ENCODE measurements around the gene PCDHGA3. TPM values are rescaled to one million over a fixed set of nuclear protein-coding genes. Genes with fewer than 3 reads are reported as not detected.
"Not testable (repeated sequence)": the region's sequence is repeated elsewhere in the genome, so short reads cannot be mapped to it uniquely, and the experiment has no call there.

PCDHGA3 gene
- total RNA-seq, 1 donor from 2014 or later: 0.33 TPM

- no peak for TF ChIP-seq CTCF (conservative IDR thresholded peaks at IDR 0.05)
- H3K9me3 Mint-ChIP-seq: peaks cover 11% of the 10 kb centered on the region
- no peak overlapping the region for H3K27ac Mint-ChIP-seq (ENCODE audit: unreplicated experiment)
- no peak overlapping the region for H3K4me3 Mint-ChIP-seq
- no peak for DNase-seq (ENCODE audit: low read depth, low spot score)
- H3K4me1 Mint-ChIP-seq: no peaks in the 10 kb centered on the region
- H3K36me3 Mint-ChIP-seq (ENCODE audit: low read depth): peaks cover 23% of the 10 kb centered on the region
- peaks cover 2% of the 10 kb centered on the region for H3K27me3 Mint-ChIP-seq (ENCODE audit: low read depth)
These were observed 15.4 kb upstream of the PCDHGA3 start for GRCh38 chr5:141328231-141328630.

- H3K36me3 Mint-ChIP-seq (ENCODE audit: low read depth): peaks cover 21% of the 10 kb centered on the region
- no peaks in the 10 kb centered on the region for H3K4me1 Mint-ChIP-seq
- peaks cover 2% of the 10 kb centered on the region for H3K27me3 Mint-ChIP-seq (ENCODE audit: low read depth)
- DNase-seq (ENCODE audit: low read depth, low spot score): no peak
- H3K9me3 Mint-ChIP-seq: peaks cover 15% of the 10 kb centered on the region
- H3K4me3 Mint-ChIP-seq: no peak within 1 kb of the TSS
- TF ChIP-seq CTCF (conservative IDR thresholded peaks at IDR 0.05): peak; percentile 34
- H3K27ac Mint-ChIP-seq (ENCODE audit: unreplicated experiment): no peak within 1 kb of the TSS
These were observed 13.1 kb upstream of the PCDHGA3 start, which contains the start of gene PCDHGA1 for GRCh38 chr5:141330299-141331080. PCDHGA1 (plus strand) TSS chr5:141330514.

GRCh38 chr5:141332571-141332970, 11.1 kb upstream of the PCDHGA3 start:
- not testable (repeated sequence) for H3K4me3 Mint-ChIP-seq; H3K27me3 Mint-ChIP-seq (ENCODE audit: low read depth); H3K27ac Mint-ChIP-seq (ENCODE audit: unreplicated experiment); H3K4me1 Mint-ChIP-seq; DNase-seq (ENCODE audit: low read depth, low spot score)
- peaks cover 20% of the 10 kb centered on the region for H3K9me3 Mint-ChIP-seq
- peaks cover 23% of the 10 kb centered on the region for H3K36me3 Mint-ChIP-seq (ENCODE audit: low read depth)

- H3K4me1 Mint-ChIP-seq: no peaks in the 10 kb centered on the region
- H3K27me3 Mint-ChIP-seq (ENCODE audit: low read depth): no peaks in the 10 kb centered on the region
- peak; percentile 34 for TF ChIP-seq CTCF (conservative IDR thresholded peaks at IDR 0.05)
- no peak within 1 kb of the TSS for H3K4me3 Mint-ChIP-seq
- no peak for DNase-seq (ENCODE audit: low read depth, low spot score)
- peak within 1 kb of the TSS; percentile 19 for H3K27ac Mint-ChIP-seq (ENCODE audit: unreplicated experiment)
- H3K36me3 Mint-ChIP-seq (ENCODE audit: low read depth): peaks cover 18% of the 10 kb centered on the region
- peaks cover 28% of the 10 kb centered on the region for H3K9me3 Mint-ChIP-seq
These were observed 4.9 kb upstream of the PCDHGA3 start, which contains the start of gene PCDHGA2 for GRCh38 chr5:141338538-141339306. PCDHGA2 (plus strand) TSS chr5:141338760.

- Mint-ChIP-seq H3K9me3 (peaks cover 30% of the 10 kb centered on the region), H3K36me3 (ENCODE audit: low read depth) (peaks cover 22% of the 10 kb centered on the region)
- not testable (repeated sequence) for H3K4me1 Mint-ChIP-seq; H3K27me3 Mint-ChIP-seq (ENCODE audit: low read depth); H3K27ac Mint-ChIP-seq (ENCODE audit: unreplicated experiment); DNase-seq (ENCODE audit: low read depth, low spot score); H3K4me3 Mint-ChIP-seq
These were observed 2.8 kb upstream of the PCDHGA3 start for GRCh38 chr5:141340781-141341354.

- DNase-seq (ENCODE audit: low read depth, low spot score): no peak
These were observed 856 bp upstream of the PCDHGA3 start for GRCh38 chr5:141342773-141343172.

More at GRCh38 chr5:141342773-141343172, 856 bp upstream of the PCDHGA3 start:
- Mint-ChIP-seq H3K4me3 (no peak overlapping the region), H3K36me3 (ENCODE audit: low read depth) (peaks cover 19% of the 10 kb centered on the region), H3K9me3 (peaks cover 29% of the 10 kb centered on the region), H3K4me1 (no peaks in the 10 kb centered on the region), H3K27me3 (ENCODE audit: low read depth) (no peaks in the 10 kb centered on the region), H3K27ac (ENCODE audit: unreplicated experiment) (no peak overlapping the region)
- no peak for TF ChIP-seq CTCF (conservative IDR thresholded peaks at IDR 0.05)
